Activated naive CD8-positive, alpha-beta T cell treated with anti-CD3 and anti-CD28 coated beads, Interleukin-2, amount 50 U/mL, for 16 hours (primary cell): Measurements from ENCODE around the gene CPOX.

Source experiments
- DNase-seq: peaks from one replicate; pipeline ENCODE4 v3.0.0-alpha.2; 2020; ENCODE audit warnings: low read depth, low spot score

CPOX gene

DNA sequence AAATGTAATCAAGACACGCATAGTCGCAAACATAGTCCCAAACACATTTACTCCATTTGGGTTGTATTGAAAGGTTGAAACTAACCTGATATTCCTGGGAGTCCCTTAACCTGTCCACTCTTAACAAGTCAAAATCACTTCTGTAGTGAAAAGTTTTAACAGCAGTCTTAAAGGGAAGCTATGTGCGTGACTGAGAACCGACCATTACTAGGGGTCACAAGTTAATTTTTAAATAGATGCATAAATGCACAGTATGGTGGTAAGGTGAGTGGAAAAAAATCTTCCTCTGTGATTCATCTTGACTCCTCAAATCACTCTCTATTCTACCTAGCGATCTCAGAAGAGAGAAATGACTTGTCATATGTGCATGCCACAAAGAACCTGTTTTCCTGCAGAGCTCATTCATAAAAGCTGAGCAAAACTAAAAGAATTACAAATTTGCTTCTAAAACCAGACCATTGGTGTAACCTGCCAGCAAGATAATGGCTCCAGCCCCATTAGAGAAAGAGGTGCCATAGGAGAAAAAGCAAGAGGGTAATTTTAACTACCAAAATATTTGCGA is 56.9 kb downstream of the CPOX start:
- DNase-seq = no peak

DNA sequence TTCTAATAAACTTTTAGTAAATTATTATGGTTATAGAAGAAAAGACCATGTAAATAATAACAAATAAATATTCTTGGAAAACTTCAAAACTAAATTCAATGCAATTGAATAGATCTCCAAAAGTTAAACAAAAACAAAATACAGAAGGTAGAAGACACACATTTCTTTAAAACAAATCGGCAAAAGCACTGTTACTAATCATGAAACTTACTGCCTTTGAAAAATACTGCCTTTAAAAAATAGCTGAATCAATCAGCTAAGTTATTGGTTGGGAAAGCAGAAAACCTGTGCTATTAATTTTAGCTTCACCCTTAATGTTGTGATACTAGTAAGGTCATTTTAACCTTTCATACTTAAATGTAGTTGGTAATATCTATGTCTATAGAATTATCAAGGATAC is 58.7 kb downstream of the CPOX start:
- no peak for DNase-seq

- DNase-seq = no peak
Observed at GRCh38 chr3:98534168-98534567, 59.2 kb downstream of the CPOX start.

DNA sequence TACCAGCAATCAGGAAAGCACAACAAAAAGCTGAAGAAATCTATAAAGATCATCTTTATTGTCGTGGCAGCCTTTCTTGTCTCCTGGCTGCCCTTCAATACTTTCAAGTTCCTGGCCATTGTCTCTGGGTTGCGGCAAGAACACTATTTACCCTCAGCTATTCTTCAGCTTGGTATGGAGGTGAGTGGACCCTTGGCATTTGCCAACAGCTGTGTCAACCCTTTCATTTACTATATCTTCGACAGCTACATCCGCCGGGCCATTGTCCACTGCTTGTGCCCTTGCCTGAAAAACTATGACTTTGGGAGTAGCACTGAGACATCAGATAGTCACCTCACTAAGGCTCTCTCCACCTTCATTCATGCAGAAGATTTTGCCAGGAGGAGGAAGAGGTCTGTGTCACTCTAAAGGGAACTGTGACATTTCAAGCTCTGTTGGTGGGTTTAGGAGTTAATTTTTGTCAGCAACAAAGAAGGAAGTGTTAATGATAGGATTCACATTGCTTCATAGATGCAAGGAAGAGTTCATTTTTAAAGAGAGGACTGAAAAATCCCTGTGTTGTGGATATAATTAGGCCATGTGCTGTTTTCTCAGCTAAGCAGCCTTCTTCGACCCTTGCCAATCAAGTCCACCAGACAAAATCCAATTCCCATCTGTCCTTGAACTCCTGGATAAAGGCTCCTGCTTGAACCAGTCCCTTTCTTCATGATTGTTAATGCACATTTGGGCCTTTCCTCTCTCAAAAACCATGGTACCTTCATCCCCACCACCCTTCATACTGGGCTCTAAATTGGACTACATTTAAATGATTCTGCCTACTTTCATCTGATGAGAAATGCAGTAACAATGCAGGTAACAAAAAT is 60.5 kb downstream of the CPOX start:
- no peak for DNase-seq

GRCh38 chr3:98532275-98532637 is 61.2 kb downstream of the CPOX start:
- DNase-seq = no peak

DNA sequence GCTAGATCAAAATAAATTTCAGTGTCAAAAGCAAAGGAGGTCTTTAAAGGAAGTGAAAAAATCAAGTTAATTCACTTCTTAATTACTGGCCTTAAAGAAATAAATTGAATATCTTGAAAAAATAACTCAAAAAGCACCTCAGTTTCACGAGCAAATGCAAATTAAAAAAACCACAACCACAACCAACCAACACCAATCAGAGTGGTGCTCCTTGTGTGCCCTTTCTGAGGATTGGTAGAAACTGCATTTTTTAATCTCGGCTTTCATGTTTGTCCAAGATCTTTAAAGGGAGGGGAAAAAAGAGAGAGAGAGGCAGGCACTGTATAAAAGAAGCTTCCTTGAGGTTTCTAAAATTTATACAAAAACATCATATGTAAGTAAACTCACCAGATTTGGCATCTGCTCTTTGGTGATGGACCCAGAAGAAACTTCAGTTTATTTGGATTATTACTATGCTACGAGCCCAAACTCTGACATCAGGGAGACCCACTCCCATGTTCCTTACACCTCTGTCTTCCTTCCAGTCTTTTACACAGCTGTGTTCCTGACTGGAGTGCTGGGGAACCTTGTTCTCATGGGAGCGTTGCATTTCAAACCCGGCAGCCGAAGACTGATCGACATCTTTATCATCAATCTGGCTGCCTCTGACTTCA is 61.7 kb downstream of the CPOX start, which contains the start of gene GPR15:
Gene GPR15 (plus strand): TSS at position 357 of the 653 bp plus-strand sequence. CDS start 56 bp downstream, at position 413.
- DNase-seq = no peak

DNA sequence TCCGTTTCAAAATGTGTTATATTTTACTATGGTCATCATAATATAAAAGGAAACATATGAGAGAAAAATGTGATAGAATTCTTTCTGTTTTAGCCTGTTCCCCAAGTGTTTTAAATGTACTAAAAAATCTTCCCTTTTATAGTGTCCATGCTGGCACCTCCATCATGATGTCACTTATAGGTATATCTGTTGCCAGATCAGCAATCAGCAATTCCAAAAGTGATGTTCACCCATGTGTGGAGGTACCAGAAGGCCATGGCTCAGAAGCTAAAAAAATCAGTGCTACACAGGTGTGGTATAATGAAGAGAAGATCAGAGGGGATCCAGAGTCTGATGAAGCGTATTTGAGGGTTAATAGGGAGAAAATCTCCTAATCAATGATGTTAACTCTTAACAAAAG is 62.7 kb downstream of the CPOX start:
- no peak for DNase-seq

GRCh38 chr3:98529856-98530459 is 63.5 kb downstream of the CPOX start:
- no peak for DNase-seq
